ENCODE results near the gene DECR2. TPM values are rescaled to one million over a fixed set of nuclear protein-coding genes. Genes with fewer than 3 reads are reported as not detected.
"Not testable (repeated sequence)": the region's sequence is repeated elsewhere in the genome, so short reads cannot be mapped to it uniquely, and the experiment has no call there.

Gene DECR2
- total and polyA plus RNA-seq, 2 donors, result 5.3 to 20.6 TPM

- DNase-seq (ENCODE audit: extremely low spot score), result no peak
- H3K4me3 ChIP-seq (ENCODE audit: low read depth, low read length), result no peak overlapping the region
- no peaks in the 10 kb centered on the region for H3K4me1 ChIP-seq (ENCODE audit: insufficient read depth)
- 56% methylated on average over 10 of the region's 10 CpGs for WGBS
- peak overlapping the region; percentile 69 for H3K27ac ChIP-seq (ENCODE audit: low read depth)
- peaks cover 4% of the 10 kb centered on the region for H3K36me3 ChIP-seq (ENCODE audit: insufficient read depth)
These were observed 30.6 kb upstream of the DECR2 start for GRCh38 chr16:370979-371514.

GRCh38 chr16:371515-372301 lies 30.0 kb upstream of the DECR2 start:
- peaks cover 4% of the 10 kb centered on the region for H3K36me3 ChIP-seq (ENCODE audit: insufficient read depth)
- 88% methylated on average over 31 of the region's 31 CpGs for WGBS
- H3K4me1 ChIP-seq (ENCODE audit: insufficient read depth), result no peaks in the 10 kb centered on the region
- no peak for DNase-seq (ENCODE audit: extremely low spot score)
- H3K4me3 ChIP-seq (ENCODE audit: low read depth, low read length), result no peak overlapping the region
- H3K27ac ChIP-seq (ENCODE audit: low read depth), result no peak overlapping the region

- no peak overlapping the region for H3K27ac ChIP-seq (ENCODE audit: low read depth)
- H3K4me3 ChIP-seq (ENCODE audit: low read depth, low read length), result no peak overlapping the region
- WGBS, result 91% methylated on average over 19 of the region's 19 CpGs
- no peak for DNase-seq (ENCODE audit: extremely low spot score)
- no peaks in the 10 kb centered on the region for H3K4me1 ChIP-seq (ENCODE audit: insufficient read depth)
- H3K36me3 ChIP-seq (ENCODE audit: insufficient read depth), result peaks cover 4% of the 10 kb centered on the region
These were observed 29.2 kb upstream of the DECR2 start for GRCh38 chr16:372302-372983.

- WGBS, result 88% methylated on average over 5 of the region's 5 CpGs
- DNase-seq (ENCODE audit: extremely low spot score), result no peak
- Histone ChIP-seq H3K27ac (ENCODE audit: low read depth) (no peak overlapping the region), H3K4me1 (ENCODE audit: insufficient read depth) (no peaks in the 10 kb centered on the region), H3K4me3 (ENCODE audit: low read depth, low read length) (no peak overlapping the region), H3K36me3 (ENCODE audit: insufficient read depth) (no peaks in the 10 kb centered on the region)
These were observed 28.6 kb upstream of the DECR2 start for GRCh38 chr16:373020-373598.

GRCh38 chr16:373848-374615 lies 27.7 kb upstream of the DECR2 start:
- H3K36me3 ChIP-seq (ENCODE audit: insufficient read depth), result no peaks in the 10 kb centered on the region
- no peak for DNase-seq (ENCODE audit: extremely low spot score)

GRCh38 chr16:374616-374926 lies 27.1 kb upstream of the DECR2 start:
- Histone ChIP-seq H3K4me1 (ENCODE audit: insufficient read depth) (no peaks in the 10 kb centered on the region), H3K27ac (ENCODE audit: low read depth) (no peak overlapping the region), H3K4me3 (ENCODE audit: low read depth, low read length) (no peak overlapping the region), H3K36me3 (ENCODE audit: insufficient read depth) (no peaks in the 10 kb centered on the region)
- 95% methylated on average over 9 of the region's 9 CpGs for WGBS
- DNase-seq (ENCODE audit: extremely low spot score), result no peak

More at GRCh38 chr16:373848-374615, 27.7 kb upstream of the DECR2 start:
- no peaks in the 10 kb centered on the region for H3K4me1 ChIP-seq (ENCODE audit: insufficient read depth)
- H3K4me3 ChIP-seq (ENCODE audit: low read depth, low read length), result no peak overlapping the region
- H3K27ac ChIP-seq (ENCODE audit: low read depth), result no peak overlapping the region
- WGBS, result 90% methylated on average over 44 of the region's 44 CpGs

GRCh38 chr16:375212-375611 lies 26.5 kb upstream of the DECR2 start:
- no peak for DNase-seq (ENCODE audit: extremely low spot score)
- H3K27ac ChIP-seq (ENCODE audit: low read depth), result no peak overlapping the region
- no peak overlapping the region for H3K4me3 ChIP-seq (ENCODE audit: low read depth, low read length)
- no peaks in the 10 kb centered on the region for H3K36me3 ChIP-seq (ENCODE audit: insufficient read depth)
- WGBS, result 93% methylated on average over 23 of the region's 23 CpGs
- H3K4me1 ChIP-seq (ENCODE audit: insufficient read depth), result no peaks in the 10 kb centered on the region

- Histone ChIP-seq H3K27ac (ENCODE audit: low read depth) (no peak overlapping the region), H3K4me1 (ENCODE audit: insufficient read depth) (no peaks in the 10 kb centered on the region), H3K36me3 (ENCODE audit: insufficient read depth) (no peaks in the 10 kb centered on the region), H3K4me3 (ENCODE audit: low read depth, low read length) (no peak overlapping the region)
- WGBS, result 96% methylated on average over 44 of the region's 44 CpGs
- DNase-seq (ENCODE audit: extremely low spot score), result no peak
These were observed 25.5 kb upstream of the DECR2 start for GRCh38 chr16:375927-376816.

GRCh38 chr16:376817-377418 lies 24.8 kb upstream of the DECR2 start:
- no peak for DNase-seq (ENCODE audit: extremely low spot score)
- 90% methylated on average over 26 of the region's 26 CpGs for WGBS
- H3K4me1 ChIP-seq (ENCODE audit: insufficient read depth), result no peaks in the 10 kb centered on the region
- H3K36me3 ChIP-seq (ENCODE audit: insufficient read depth), result no peaks in the 10 kb centered on the region
- no peak overlapping the region for H3K27ac ChIP-seq (ENCODE audit: low read depth)
- no peak overlapping the region for H3K4me3 ChIP-seq (ENCODE audit: low read depth, low read length)

- no peak overlapping the region for H3K4me3 ChIP-seq (ENCODE audit: low read depth, low read length)
- no peaks in the 10 kb centered on the region for H3K4me1 ChIP-seq (ENCODE audit: insufficient read depth)
- WGBS, result 90% methylated on average over 42 of the region's 42 CpGs
- H3K27ac ChIP-seq (ENCODE audit: low read depth), result no peak overlapping the region
- no peak for DNase-seq (ENCODE audit: extremely low spot score)
- H3K36me3 ChIP-seq (ENCODE audit: insufficient read depth), result no peaks in the 10 kb centered on the region
These were observed 24.2 kb upstream of the DECR2 start for GRCh38 chr16:377419-377951.

- not testable (repeated sequence) for DNase-seq (ENCODE audit: extremely low spot score); H3K4me3 ChIP-seq (ENCODE audit: low read depth, low read length); H3K27ac ChIP-seq (ENCODE audit: low read depth); H3K36me3 ChIP-seq (ENCODE audit: insufficient read depth); H3K4me1 ChIP-seq (ENCODE audit: insufficient read depth)
- WGBS, result 91% methylated on average over 36 of the region's 36 CpGs
These were observed 23.4 kb upstream of the DECR2 start for GRCh38 chr16:378113-378820.

- WGBS, result 76% methylated on average over 14 of the region's 14 CpGs
- Histone ChIP-seq H3K4me1 (ENCODE audit: insufficient read depth) (no peaks in the 10 kb centered on the region), H3K27ac (ENCODE audit: low read depth) (no peak overlapping the region), H3K36me3 (ENCODE audit: insufficient read depth) (no peaks in the 10 kb centered on the region), H3K4me3 (ENCODE audit: low read depth, low read length) (no peak overlapping the region)
- DNase-seq (ENCODE audit: extremely low spot score), result no peak
These were observed 22.9 kb upstream of the DECR2 start for GRCh38 chr16:378821-379182.
